A204.1 (cell line): ENCODE measurements around the gene TIGD1.

Experiments used
- FAIRE-seq: peaks from 2 replicates; lab custom pipeline; 2012; peaks lifted over from hg19 to GRCh38; lab: Jason Lieb, UNC

Gene TIGD1

GRCh38 chr2:232523402-232523681, 27.0 kb downstream of the TIGD1 start:
- FAIRE-seq: no peak

- FAIRE-seq: no peak
Observed at GRCh38 chr2:232522623-232523401, 27.5 kb downstream of the TIGD1 start.

DNA sequence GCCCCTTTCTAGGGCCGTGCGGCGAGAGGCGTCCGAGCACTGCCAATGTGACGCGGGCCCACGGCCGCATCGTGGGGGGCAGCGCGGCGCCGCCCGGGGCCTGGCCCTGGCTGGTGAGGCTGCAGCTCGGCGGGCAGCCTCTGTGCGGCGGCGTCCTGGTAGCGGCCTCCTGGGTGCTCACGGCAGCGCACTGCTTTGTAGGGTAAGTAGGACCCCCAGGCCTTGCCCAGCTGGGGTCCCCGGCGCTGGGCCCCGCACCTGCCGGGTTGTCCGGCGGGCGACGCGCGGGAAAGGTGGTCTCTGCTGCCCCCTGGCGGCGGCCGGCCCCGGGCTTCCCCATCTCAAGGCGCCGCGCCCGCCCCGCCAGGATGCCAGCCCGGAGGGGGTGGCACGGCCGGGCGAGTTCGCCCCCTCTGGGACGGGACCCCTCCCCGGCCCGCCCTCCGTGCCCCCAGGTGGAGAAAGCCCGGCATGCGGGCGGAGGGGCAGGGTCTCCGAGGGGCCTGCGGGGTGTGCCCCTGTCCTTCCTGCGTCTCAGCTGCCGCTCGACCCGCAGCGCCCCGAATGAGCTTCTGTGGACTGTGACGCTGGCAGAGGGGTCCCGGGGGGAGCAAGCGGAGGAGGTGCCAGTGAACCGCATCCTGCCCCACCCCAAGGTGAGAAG, 28.3 kb downstream of the TIGD1 start:
- no peak for FAIRE-seq

GRCh38 chr2:232521098-232521497, 29.3 kb downstream of the TIGD1 start:
- FAIRE-seq: no peak

GRCh38 chr2:232520489-232520888, 29.9 kb downstream of the TIGD1 start:
- no peak for FAIRE-seq

GRCh38 chr2:232519581-232520438, 30.5 kb downstream of the TIGD1 start, which contains the start of gene PRSS56:
TSS of gene PRSS56 (plus strand) at chr2:232520388. CDS start at chr2:232520599, 211 bp downstream.
- no peak for FAIRE-seq

- FAIRE-seq: no peak
Observed at GRCh38 chr2:232518844-232519243, 31.5 kb downstream of the TIGD1 start.

GRCh38 chr2:232516551-232516950, 33.8 kb downstream of the TIGD1 start:
- no peak for FAIRE-seq

GRCh38 chr2:232515639-232516038, 34.7 kb downstream of the TIGD1 start:
- FAIRE-seq: no peak

DNA sequence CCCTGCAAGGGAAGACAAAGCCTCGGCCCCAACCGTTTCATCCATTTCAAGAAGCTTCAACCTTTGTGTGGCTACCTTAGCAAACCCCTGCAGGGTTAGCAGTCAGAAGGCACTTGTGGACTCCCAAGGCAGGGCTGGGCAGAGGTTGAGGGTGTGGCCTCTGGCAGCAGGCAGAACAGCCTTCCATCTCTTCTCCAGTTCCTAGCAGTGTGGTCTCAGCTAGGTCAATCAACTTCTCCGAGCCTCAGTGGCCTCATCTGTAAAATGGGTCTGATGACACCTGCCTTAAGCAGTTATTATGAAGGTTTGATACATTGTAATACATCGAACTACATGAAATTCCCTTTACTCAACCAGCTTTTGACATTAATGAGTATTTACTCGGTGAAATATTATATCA, 37.0 kb downstream of the TIGD1 start:
- FAIRE-seq: no peak

GRCh38 chr2:232512602-232513001, 37.8 kb downstream of the TIGD1 start:
- FAIRE-seq: no peak

DNA sequence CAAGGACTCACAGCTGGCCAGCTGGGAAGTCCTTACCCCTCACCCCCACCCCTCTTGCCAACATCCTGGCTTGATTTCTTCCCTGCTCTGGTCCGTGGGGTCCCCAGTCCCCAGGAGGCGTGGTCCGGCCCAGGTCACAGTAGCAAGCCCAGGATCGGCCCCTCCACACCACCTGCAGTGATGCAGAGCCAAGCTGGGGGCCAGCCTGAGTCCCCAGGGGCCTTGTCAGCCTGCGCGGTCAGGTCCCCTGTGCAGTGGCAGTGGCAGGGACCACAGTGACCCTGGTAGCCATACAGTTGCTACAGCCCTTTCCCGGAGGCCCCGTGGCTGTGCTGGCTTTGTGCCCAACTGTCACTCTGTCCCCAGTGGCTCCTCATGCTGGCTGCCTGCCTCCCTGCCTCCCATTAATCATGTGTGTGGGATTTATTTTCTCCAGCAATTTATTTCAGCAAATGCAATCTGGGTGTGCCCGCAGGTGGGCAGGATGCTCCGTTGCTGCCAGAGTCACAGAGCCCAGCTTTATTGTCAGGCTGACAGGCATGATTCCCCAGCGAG, 38.9 kb downstream of the TIGD1 start:
- no peak for FAIRE-seq

DNA sequence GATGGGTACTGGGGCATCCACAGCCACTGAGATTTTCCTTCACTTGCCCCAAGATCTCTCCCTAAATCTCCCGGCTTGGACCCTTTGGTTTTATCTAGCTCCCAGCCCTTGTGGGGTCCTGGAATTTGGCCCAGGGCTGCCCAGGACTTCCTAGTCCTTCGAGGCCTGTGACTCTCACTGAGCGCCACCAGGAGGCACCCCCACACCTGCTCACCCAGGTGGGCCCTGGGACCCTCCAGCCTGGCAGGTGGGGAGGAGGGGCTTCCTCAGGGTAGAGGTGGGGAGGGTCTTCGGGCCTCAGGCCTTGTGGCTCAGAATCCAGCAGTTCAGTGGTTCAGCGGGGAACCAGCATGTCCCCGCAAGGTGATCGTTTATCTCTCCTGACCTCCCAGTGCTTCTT, 42.1 kb downstream of the TIGD1 start:
- no peak for FAIRE-seq

DNA sequence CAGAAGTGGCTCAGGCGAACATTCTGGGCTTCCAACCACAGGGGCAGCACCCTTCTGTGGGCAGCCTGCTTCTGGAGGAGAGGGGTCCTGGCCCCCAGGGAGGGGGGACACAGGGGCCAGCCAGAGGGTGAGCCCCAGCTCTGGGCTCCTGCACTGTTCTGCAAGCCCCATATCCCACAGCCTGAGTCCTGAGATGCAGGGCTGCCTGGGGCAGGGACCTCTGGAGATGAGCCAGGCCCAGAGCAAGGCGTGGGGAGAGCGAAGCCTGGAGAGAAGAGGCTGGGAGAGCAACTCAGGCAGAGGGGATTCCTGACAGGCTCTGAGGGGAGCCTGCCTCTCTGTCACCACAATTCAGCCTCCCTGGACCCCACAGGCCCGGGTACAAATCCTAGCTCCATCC, 43.6 kb downstream of the TIGD1 start:
- FAIRE-seq: no peak

DNA sequence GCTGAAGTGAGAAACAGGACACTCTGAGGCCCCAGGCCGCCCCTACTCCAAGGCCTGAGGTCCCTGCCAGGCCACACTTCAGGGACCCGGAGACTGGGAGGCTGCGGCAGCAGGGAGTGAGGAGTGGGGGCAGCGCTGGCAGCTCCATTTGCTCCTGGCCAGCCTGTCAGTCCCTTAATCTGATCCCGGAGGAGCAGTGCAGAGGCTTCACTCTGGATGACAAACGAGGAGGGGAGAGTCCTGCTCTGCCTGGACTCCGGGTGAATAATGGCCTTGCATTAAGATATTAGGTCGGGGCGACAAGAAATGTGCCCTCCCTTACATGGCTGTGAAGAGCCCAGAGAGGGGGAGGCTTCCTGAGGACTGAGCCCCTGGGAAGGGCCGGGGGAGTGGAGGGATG, 44.5 kb downstream of the TIGD1 start:
- FAIRE-seq: no peak

- FAIRE-seq: no peak
Observed at GRCh38 chr2:232504438-232504837, 45.9 kb downstream of the TIGD1 start.

DNA sequence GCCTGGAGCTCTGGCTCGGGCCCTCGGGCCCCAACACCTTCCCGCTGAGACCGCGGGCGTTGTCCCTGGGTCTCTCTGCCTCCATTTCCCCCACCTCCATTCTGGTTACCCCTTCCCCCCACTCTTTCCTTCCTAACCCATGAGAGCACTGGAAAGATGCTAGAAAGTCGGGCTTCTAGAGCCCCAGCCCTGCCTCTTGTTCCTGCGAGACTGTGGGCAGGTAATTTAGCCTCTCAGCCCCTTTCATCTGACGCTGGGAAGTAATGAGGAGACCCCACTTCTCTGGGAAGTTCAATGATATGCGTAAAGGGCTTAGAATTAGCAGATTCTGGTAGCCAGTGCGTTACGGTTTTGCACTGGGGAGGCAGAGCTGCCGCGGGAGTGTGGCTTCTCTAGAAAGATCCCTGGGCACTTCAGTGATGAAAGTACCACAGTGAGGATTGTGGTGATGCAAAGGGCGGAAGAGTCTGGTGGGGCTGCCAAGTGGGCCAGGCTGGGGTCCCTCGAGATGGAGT, 46.5 kb downstream of the TIGD1 start:
- FAIRE-seq: no peak

DNA sequence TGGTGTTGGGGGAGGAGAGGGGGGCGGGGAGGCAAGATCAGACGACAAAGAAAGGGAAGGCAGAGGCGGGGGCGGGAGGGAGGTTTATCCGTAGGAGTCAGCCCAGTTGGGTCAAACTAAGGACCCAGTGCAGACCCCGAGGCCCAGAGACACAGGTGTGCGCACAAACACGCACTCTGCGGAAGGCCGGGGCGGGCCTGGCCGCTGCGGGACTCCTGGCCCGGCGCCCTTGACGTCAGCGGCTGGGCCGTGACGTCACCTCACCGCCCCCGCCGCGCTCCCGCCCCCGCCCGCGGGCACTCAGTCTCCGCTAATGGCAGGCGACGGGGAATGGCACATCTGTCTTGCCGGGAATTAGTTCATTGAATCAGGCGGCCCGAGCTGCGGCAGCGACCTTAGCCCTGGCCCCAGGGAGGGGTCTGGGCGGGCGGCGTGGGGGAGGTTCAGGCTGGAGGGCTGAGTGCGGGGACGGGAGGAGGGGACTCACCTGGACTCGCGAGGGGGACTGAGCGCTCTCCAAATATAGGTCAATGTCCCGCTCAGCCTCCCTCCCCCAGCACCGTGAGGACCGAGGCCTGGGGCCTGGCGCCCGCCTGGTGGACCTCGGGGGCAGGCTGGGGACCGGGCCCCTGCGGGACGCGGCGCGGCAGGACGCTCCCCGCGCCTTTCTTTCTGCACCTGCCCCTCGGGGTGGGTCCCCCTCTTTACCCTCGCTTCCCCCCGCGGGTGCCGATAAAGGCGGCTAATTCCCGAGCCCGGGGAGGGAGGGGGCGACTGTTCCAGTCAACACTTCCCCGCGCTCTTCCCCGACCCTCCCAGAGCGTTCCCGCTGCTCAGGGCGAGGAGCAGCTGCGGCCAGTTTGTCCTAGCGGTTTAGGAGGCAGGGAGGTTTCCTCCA, 47.2 kb downstream of the TIGD1 start:
- FAIRE-seq: no peak

DNA sequence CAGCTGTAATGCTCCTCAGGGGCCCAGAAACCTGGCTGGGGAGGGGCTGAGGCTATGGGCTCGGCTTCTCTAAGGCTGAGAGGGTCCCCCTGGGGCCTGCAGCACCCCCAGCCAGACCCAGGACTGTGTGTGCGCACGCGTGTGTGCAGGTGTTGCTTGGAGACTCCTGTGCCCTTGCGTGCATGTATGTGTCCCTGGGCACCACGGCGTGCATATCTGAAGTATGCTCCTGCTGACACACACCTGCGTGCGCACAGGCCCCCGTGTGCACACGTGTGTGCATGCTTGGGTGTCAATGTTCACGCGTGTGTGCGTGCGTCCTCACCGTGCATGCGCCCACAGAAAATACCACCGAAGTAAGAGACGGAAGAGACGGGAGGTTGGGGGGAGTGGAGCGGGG, 47.8 kb downstream of the TIGD1 start:
- no peak for FAIRE-seq

- FAIRE-seq: no peak
Observed at GRCh38 chr2:232501794-232502390, 48.5 kb downstream of the TIGD1 start.

DNA sequence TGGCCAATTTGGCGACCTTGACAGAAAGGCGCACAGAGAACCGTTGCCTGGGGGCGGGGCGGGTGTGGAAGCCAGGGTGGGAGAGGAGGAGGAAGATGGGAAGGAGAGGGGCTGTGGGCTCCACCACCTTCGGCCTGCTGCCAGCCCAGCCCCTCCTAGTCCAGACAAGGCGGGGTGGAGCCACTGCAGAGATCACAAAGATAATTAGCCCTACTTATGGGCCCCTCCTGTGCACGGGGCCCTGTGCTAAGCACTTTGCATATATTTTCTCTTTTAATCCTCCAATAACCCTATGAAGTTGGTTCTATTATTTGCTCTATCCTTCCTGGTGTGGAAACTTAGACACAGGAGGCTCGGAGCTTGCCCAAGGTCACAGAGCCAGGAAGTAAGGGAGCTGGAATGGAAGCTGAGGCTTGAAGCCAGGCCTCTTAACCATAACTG, 49.0 kb downstream of the TIGD1 start:
- FAIRE-seq: no peak
